WTC11 (cell line): ENCODE results near the gene TXNRD1. TPM values are rescaled to one million over a fixed set of nuclear protein-coding genes. Genes with fewer than 3 reads are reported as not detected.

Experiments
- ARID4B ChIP-seq: sonication (generic); formaldehyde crosslinking; IDR thresholded peaks from 2 replicates; pipeline ENCODE4 v1.8.0; 2023; ENCODE audit warnings: missing genetic modification reagents, mild to moderate bottlenecking, borderline replicate concordance
- E2F1 ChIP-seq: sonication (generic); formaldehyde crosslinking; IDR thresholded peaks from 2 replicates; pipeline ENCODE4 v1.8.0; 2022; ENCODE audit warnings: mild to moderate bottlenecking, missing genetic modification reagents
- E2F4 ChIP-seq: sonication (generic); formaldehyde crosslinking; IDR thresholded peaks from 2 replicates; pipeline ENCODE4 v1.8.1; 2022; ENCODE audit warnings: low read depth, mild to moderate bottlenecking, moderate library complexity, missing genetic modification reagents, borderline replicate concordance
- ELF4 ChIP-seq: sonication (generic); formaldehyde crosslinking; IDR thresholded peaks from 2 replicates; pipeline ENCODE4 v1.8.1; 2022; ENCODE audit warnings: low read depth, mild to moderate bottlenecking, moderate library complexity, missing genetic modification reagents
- ETV6 ChIP-seq: sonication (generic); formaldehyde crosslinking; IDR thresholded peaks from 2 replicates; pipeline ENCODE4 v1.8.1; 2022; ENCODE audit warnings: mild to moderate bottlenecking, missing genetic modification reagents
- FOXP1 ChIP-seq: sonication (generic); formaldehyde crosslinking; IDR thresholded peaks from 2 replicates; pipeline ENCODE4 v1.8.0; 2022; ENCODE audit warnings: missing genetic modification reagents, mild to moderate bottlenecking, moderate library complexity, borderline replicate concordance
- IRF1 ChIP-seq: sonication (generic); formaldehyde crosslinking; IDR thresholded peaks from 2 replicates; pipeline ENCODE4 v1.8.0; 2023; ENCODE audit warnings: missing genetic modification reagents
- MYBL2 ChIP-seq: sonication (generic); formaldehyde crosslinking; IDR thresholded peaks from 2 replicates; pipeline ENCODE4 v1.8.1; 2023; ENCODE audit warnings: mild to moderate bottlenecking, moderate library complexity, missing genetic modification reagents
- NR1H2 ChIP-seq: sonication (generic); formaldehyde crosslinking; IDR thresholded peaks from 2 replicates; pipeline ENCODE4 v1.9.0; 2021; ENCODE audit warnings: mild to moderate bottlenecking, moderate library complexity, missing genetic modification reagents
- NR3C1 ChIP-seq: sonication (generic); formaldehyde crosslinking; conservative IDR thresholded peaks from 2 replicates; pipeline ENCODE4 v1.8.1; 2023; ENCODE audit warnings: low read depth, mild to moderate bottlenecking, missing genetic modification reagents
- PRDM15 ChIP-seq: sonication (generic); formaldehyde crosslinking; IDR thresholded peaks from 2 replicates; pipeline ENCODE4 v1.8.0; 2022; ENCODE audit warnings: missing genetic modification reagents
- PREB ChIP-seq: sonication (generic); formaldehyde crosslinking; IDR thresholded peaks from 2 replicates; pipeline ENCODE4 v1.8.1; 2022; ENCODE audit warnings: mild to moderate bottlenecking, missing genetic modification reagents, moderate library complexity, borderline replicate concordance
- TP53 ChIP-seq: sonication (generic); formaldehyde crosslinking; IDR thresholded peaks from 2 replicates; pipeline ENCODE4 v1.8.1; 2023; ENCODE audit warnings: mild to moderate bottlenecking, missing genetic modification reagents
- USF1 ChIP-seq: sonication (generic); formaldehyde crosslinking; IDR thresholded peaks from 2 replicates; pipeline ENCODE4 v1.8.0; 2022; ENCODE audit warnings: mild to moderate bottlenecking, missing genetic modification reagents
- ZMAT4 ChIP-seq: fragments of 250-450 bp; sonication (Bioruptor Pico); IDR thresholded peaks from 2 replicates; pipeline ENCODE4 v1.9.0; 2021; ENCODE audit warnings: mild to moderate bottlenecking
- ZNF396 ChIP-seq: fragments of 250-450 bp; sonication (Bioruptor Pico); IDR thresholded peaks from 2 replicates; pipeline ENCODE4 v1.8.0; 2021; ENCODE audit warnings: mild to moderate bottlenecking, moderate library complexity, borderline replicate concordance
- ZNF423 ChIP-seq: fragments of 250-450 bp; sonication (Bioruptor Pico); IDR thresholded peaks from 2 replicates; pipeline ENCODE4 v2.1.2; 2022; ENCODE audit warnings: mild to moderate bottlenecking, moderate library complexity
- ZSCAN18 ChIP-seq: fragments of 250-450 bp; sonication (Bioruptor Pico); IDR thresholded peaks from 2 replicates; pipeline ENCODE4 v2.1.2; 2022; ENCODE audit warnings: mild to moderate bottlenecking, moderate library complexity
- total RNA-seq: library from RNA; stranded (reverse); gene quantifications from 3 replicates; pipeline ENCODE4 v1.2.3, GENCODE V29; 2021

TXNRD1 gene
- total RNA-seq, 1 experiment from 2014 or later, result 113 TPM

GRCh38 chr12:104303538-104304151 lies 88.1 kb downstream of the TXNRD1 start, which contains the start of gene EID3 (continued):
- TF ChIP-seq ARID4B (CRISPR knock-in tag) (peak; percentile 7; the same call in 1 of the 2 replicates), E2F1 (CRISPR knock-in tag) (0 out of 2 replicates have a peak, but pooled peaks have one; percentile 23), E2F4 (peak; percentile 70; the same call in 1 of the 2 replicates), MYBL2 (CRISPR knock-in tag) (peak; percentile 89), ZMAT4 (CRISPR knock-in tag) (no peak), ZSCAN18 (CRISPR knock-in tag) (no peak), TP53 (CRISPR knock-in tag) (peak; percentile 67; the same call in 1 of the 2 replicates), NR1H2 (CRISPR knock-in tag) (no peak), PREB (CRISPR knock-in tag) (no peak), ZNF423 (CRISPR knock-in tag) (no peak), ZNF396 (CRISPR knock-in tag) (no peak), NR3C1 (CRISPR knock-in tag) (peak; percentile 79; the same call in 1 of the 2 replicates), FOXP1 (peak; percentile 54; the same call in 1 of the 2 replicates), PRDM15 (CRISPR knock-in tag) (0 out of 2 replicates have a peak, but pooled peaks have one; percentile 26), ELF4 (CRISPR knock-in tag) (no peak), ETV6 (CRISPR knock-in tag) (0 out of 2 replicates have a peak, but pooled peaks have one; percentile 17), IRF1 (no peak), USF1 (CRISPR knock-in tag) (peak; percentile 6; the same call in 1 of the 2 replicates)
